HuH-7.5 (cell line): Measurements from ENCODE around the gene EREG.
A peak's percentile ranks its signal among the peaks of the same experiment; 100 is the strongest.
"Not testable (repeated sequence)": the region's sequence is repeated elsewhere in the genome, so short reads cannot be mapped to it uniquely, and the experiment has no call there.

Experiments
- DNase-seq: peaks from one replicate; pipeline ENCODE4 v3.0.0; 2011; ENCODE audit warnings: low spot score

Gene EREG

GRCh38 chr4:74364652-74365491 lies at the start of gene EREG:
Gene EREG (plus strand): TSS chr4:74365145. CDS start chr4:74365309, 164 bp downstream.
- peak; percentile 16 for DNase-seq

- DNase-seq: no peak
These were observed 49.6 kb upstream of the EREG start for GRCh38 chr4:74315376-74315775.

GRCh38 chr4:74316397-74316796 lies 48.5 kb upstream of the EREG start:
- no peak for DNase-seq

DNA sequence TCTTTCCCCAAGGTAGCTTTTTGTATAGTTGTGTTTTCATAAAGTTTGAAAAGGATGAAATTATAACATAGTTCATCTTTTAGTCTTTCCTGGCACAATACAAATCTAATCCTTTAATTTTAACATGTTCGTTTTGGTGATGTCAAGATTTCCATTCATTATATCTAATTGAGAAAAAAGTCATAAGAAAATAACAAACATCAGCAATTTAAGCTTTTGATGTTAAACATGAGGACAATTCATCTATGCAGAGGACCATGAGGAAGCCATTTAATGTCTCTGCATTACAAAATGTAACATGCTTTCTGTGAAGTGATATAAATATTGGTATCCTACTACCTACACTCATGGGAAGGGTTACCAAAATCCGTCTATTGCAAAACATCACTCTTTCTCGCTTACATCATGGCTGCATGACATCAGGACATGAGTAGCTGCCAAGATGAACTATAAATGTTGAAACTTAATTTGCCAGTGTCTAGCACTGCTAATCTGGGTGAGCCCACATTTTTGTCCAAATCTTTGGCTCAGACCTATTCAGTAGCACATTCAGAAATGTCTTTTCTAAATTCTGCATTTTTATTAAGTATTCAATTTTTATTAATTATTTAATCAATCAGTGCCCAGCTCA lies 47.2 kb upstream of the EREG start:
- DNase-seq: no peak

GRCh38 chr4:74318276-74318675 lies 46.7 kb upstream of the EREG start:
- no peak for DNase-seq

GRCh38 chr4:74319470-74319869 lies 45.5 kb upstream of the EREG start:
- no peak for DNase-seq

GRCh38 chr4:74320559-74321118 lies 44.3 kb upstream of the EREG start:
- DNase-seq: peak; percentile 6

- no peak for DNase-seq
These were observed 42.6 kb upstream of the EREG start for GRCh38 chr4:74322301-74322700.

DNA sequence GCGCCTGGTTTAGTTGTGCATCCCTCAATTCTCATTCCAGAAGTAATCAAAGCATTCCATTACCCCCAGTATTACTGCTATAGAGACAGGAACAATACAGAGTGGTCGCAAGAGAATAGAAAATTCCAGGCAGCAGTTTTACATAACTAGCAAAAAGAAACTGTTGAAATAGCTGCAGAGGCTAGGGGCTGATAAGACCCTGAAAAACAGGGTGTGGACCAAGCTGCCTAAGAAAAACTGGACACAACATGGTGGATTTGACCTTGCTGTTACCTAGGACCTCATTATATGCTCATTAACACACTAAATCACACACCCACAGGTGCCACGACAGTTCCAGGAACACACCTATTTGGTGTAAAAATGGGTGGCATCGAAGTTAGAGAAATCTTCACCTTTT lies 41.3 kb upstream of the EREG start:
- no peak for DNase-seq

GRCh38 chr4:74324262-74324661 lies 40.7 kb upstream of the EREG start:
- DNase-seq: no peak

DNA sequence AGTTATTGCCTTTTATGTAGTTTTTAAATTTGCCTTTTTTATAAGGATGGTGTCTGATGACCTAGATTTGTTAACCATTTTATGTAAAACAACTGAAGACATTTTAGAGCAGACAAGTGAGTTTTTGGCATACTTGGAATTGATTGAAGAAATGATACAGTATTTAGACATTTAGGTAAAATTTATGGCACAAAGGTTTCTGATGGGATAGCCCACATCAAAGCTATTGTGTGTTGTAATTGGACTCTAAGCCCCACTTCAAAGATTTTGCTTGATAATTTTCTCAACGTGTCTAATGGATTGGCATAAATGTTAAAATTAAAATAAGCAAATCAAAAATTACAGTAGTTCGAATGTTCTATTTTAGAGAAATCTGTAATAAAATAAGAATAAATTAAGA lies 39.1 kb upstream of the EREG start:
- no peak for DNase-seq

DNA sequence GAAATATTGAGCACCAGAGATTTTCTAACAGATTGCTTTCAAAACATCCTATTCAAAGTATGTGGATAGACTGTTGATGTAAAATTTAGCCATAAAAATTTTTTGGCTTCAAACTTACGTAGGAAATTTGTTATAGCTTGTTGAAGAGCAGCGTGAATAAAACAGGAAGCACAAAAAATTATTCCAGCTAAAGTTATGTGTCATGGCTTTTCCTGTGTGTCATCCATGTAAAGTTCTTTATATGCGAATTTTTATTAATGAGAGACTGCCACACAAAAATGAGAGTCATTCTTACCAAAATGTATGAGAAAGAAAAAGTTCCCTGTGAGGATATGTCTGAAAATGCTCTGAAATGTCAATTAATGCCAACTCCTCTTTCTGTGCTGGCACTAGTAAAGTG lies 37.2 kb upstream of the EREG start:
- DNase-seq: no peak

DNA sequence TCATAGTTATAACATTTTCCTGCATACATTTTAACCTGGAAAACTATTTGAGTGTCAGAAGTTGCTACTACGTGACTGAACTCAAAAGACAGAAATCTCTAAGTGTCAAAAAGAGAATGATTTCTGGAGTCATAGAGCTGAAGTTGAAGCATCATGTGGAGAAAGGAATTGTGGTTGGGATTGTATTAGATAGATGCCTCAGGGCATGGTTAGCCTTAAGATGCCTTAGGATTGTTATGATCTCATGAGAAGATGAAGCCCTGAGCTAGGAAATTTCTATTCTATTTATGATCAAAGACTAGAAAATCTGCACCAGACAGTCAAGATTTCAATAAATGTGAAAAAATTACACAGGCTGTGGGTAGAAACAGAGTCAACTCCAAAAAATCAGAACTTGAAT lies 36.4 kb upstream of the EREG start:
- no peak for DNase-seq

DNA sequence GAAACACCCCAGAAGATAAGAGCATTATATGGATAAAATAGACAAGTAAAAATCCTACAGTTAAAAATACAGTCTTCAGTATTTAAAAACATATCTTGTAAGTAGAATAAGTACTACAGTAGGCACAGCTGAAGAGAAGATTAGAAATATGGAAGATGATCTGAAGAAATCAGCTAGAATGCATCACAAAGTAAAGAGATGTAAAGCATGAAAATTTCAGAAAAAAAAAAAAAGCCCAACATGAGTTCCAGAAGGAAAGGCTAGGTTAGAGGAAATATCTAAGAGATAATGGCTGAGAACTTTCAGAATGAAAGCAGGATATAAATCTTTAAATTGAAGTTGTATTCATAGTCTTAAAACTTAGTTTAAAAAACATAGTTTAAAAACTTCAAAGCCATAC lies 35.6 kb upstream of the EREG start:
- no peak for DNase-seq

DNA sequence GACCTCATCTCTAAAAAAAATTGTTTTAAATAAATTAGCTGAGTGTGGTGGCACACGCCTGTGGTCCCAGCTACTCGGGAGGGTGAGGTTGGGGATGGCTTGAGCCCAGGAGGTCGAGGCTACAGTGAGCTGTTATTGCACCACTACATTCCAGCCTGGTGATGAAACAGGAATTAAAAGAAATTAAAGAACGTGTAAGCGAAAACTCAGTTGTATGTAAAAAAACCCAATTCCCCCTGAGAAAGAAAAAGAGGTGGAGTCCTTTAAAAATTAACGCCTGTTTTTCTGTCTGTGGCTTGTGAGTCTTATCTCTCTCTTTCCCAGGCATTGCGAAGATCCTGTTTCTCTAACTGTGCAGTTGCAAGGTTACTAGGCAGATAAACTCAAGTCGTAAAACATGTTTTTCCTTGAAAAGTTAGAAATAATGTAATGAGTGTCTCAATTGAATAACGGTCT lies 34.6 kb upstream of the EREG start:
- no peak for DNase-seq

DNA sequence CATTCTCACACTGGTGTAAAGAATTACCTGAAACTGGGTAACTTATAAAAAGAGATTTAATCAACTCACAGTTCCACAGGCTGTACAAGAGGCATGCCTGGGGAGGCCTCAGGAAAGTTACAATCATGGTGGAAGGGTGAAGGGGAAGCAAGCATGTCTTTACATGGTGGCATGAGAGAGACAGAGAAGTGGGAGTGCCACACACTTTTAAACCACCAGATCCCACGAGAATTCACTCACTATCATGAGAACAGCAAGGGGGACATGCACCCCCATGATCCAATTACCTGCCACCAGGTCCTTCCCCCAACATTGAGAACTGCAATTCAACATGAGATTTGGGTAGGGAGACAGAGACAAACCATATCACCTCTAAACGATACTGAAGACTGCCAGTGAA lies 33.7 kb upstream of the EREG start:
- no peak for DNase-seq

DNA sequence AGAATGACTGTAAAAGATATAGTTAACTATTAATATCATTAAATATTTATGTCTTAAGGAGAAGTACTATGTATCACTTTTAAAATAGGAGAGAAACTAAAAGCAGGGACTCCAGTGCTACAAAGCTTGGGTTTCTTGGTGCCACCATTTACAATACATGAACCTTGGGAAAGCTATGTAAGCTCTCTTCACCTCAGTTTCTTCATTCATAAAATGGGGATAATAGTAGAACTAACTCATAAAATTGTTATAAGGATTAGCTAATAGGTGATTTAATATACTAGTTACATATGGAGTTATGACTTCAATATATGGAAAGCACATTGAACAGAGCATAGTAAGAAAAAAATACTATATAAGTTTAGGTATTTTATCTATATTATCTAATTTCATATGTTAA lies 33.0 kb upstream of the EREG start:
- no peak for DNase-seq

DNA sequence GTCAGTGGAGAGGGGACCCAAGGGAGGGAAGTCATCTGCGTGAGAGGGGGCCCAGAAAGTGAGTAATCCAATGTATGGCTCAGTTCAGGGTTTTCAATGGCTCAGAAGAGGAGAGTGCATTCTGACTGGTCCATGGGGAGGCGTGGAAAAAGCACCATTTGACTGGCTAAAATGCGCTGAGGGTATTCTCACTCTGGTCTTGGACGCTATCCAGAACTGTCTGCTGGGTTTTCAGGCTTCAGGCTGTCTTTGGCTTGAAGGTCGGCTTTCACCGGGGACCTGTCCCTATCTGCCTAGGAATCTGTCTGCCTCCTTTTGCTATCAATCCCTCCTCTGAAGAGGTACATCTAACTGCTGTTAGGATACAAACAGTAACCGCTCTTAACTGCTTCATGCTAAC lies 30.3 kb upstream of the EREG start:
- DNase-seq: no peak

GRCh38 chr4:74335341-74336021 lies 29.5 kb upstream of the EREG start:
- DNase-seq: no peak

DNA sequence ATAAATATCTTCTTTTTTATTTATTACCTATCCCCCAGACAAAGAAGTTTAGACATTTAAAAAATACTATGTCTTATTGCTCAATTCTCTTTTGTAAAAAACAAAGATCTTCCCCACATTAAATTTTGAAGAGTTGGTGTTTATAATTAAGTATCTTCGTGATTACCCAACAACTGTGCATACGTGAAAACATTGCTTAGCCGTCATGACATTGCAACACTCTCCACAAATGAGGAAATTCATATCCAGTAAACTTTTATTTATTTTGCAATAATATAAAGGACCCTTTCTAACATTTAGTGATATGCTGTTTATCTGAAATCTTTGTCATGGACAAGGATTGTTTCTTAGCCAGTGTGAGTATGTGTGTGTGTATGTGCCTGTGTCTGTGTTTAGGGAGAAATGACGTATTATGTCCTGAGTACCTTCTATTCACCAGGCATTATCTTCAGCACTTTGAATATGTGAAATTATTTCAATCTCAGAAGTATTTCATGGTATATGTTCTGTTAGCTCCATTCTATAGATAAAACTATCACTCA lies 26.1 kb upstream of the EREG start:
- DNase-seq: no peak

DNA sequence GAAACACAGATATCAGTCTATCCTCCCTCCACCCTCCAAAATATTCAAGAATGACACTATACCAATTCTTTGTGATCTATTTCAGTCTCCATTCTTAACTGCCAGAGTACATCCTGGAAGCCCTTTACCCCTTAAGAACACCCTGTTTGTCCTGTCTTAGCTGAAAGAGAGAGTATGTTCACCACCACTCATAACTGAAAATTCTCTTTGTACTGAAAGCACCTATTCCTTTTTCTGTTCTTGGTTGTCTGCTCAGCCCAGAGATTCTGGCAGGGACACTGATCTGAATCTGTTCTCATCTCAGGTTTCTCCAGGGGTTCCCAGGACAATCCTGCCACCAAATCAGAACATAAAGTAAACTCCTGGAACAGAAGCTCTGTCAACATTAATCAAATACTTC lies 25.4 kb upstream of the EREG start:
- no peak for DNase-seq

GRCh38 chr4:74340421-74340820 lies 24.5 kb upstream of the EREG start:
- not testable (repeated sequence) for DNase-seq
